ENCODE data around the gene FAM117B.

Gene FAM117B

GRCh38 chr2:202634556-202635427 is at the start of gene FAM117B:
Gene FAM117B, plus strand, starts transcription at chr2:202634969. Its CDS starts 219 bp downstream, at chr2:202635188.
- DNase-seq, result peak; percentile 79 to 92

- peak; percentile 7 to 66 for DNase-seq
Observed at GRCh38 chr2:202588647-202589581, 45.9 kb upstream of the FAM117B start.

GRCh38 chr2:202589582-202589949 is 45.2 kb upstream of the FAM117B start:
- DNase-seq, result no peak

GRCh38 chr2:202592566-202592965 is 42.2 kb upstream of the FAM117B start:
- DNase-seq, result no peak

GRCh38 chr2:202599105-202599504 is 35.7 kb upstream of the FAM117B start:
- DNase-seq, result no peak

- no peak for DNase-seq
Observed at GRCh38 chr2:202599911-202600310, 34.9 kb upstream of the FAM117B start.

GRCh38 chr2:202604699-202605098 is 30.1 kb upstream of the FAM117B start:
- DNase-seq, result no peak

- DNase-seq, result no peak
Observed at GRCh38 chr2:202605174-202605573, 29.6 kb upstream of the FAM117B start.

GRCh38 chr2:202608142-202608852 is 26.5 kb upstream of the FAM117B start:
- DNase-seq, result peak in 1 of 2 donors; percentile 29

- DNase-seq, result no peak
Observed at GRCh38 chr2:202609381-202610145, 25.2 kb upstream of the FAM117B start.

- no peak for DNase-seq
Observed at GRCh38 chr2:202610380-202610779, 24.4 kb upstream of the FAM117B start.

GRCh38 chr2:202612145-202612544 is 22.6 kb upstream of the FAM117B start:
- DNase-seq, result no peak

- DNase-seq, result no peak
Observed at GRCh38 chr2:202613479-202613878, 21.3 kb upstream of the FAM117B start.

- DNase-seq, result no peak
Observed at GRCh38 chr2:202624133-202624532, 10.6 kb upstream of the FAM117B start.

GRCh38 chr2:202627042-202627441 is 7.7 kb upstream of the FAM117B start:
- no peak for DNase-seq

GRCh38 chr2:202628646-202629198 is 6.0 kb upstream of the FAM117B start:
- no peak for DNase-seq

- no peak for DNase-seq
Observed at GRCh38 chr2:202632682-202633290, 2.0 kb upstream of the FAM117B start.

- DNase-seq, result no peak
Observed at GRCh38 chr2:202633470-202633869, 1.3 kb upstream of the FAM117B start.

GRCh38 chr2:202635428-202636212 is 851 bp downstream of the FAM117B start:
- DNase-seq, result peak; percentile 24 to 39

- DNase-seq, result no peak
Observed at GRCh38 chr2:202636213-202636513, 1.4 kb downstream of the FAM117B start.

GRCh38 chr2:202638721-202639120 is 4.0 kb downstream of the FAM117B start:
- DNase-seq, result no peak
